ENCODE measurements around the gene GHRH. TPM values are rescaled to one million over a fixed set of nuclear protein-coding genes. Genes with fewer than 3 reads are reported as not detected.
A peak's percentile ranks its signal among the peaks of the same experiment; 100 is the strongest.

Gene GHRH
- total RNA-seq, 2 donors from 2014 or later, result not detected

GRCh38 chr20:37280403-37280802 is 18.8 kb upstream of the GHRH start:
- Mint-ChIP-seq H3K4me3 (no peak overlapping the region), H3K4me1 (ENCODE audit: low read depth in 2 of 2) (peaks cover 0 to 8% of the 10 kb centered on the region in 2 donors), H3K9me3 (no peaks in the 10 kb centered on the region), H3K36me3 (no peaks in the 10 kb centered on the region), H3K27ac (no peak overlapping the region), H3K27me3 (peaks cover 0 to 5% of the 10 kb centered on the region in 2 donors)
- DNase-seq (ENCODE audit: low spot score) (no peak), ATAC-seq (no peak)

- ATAC-seq, result no peak
- Mint-ChIP-seq H3K9me3 (no peaks in the 10 kb centered on the region), H3K36me3 (no peaks in the 10 kb centered on the region), H3K4me1 (ENCODE audit: low read depth in 2 of 2) (peaks cover 0 to 8% of the 10 kb centered on the region in 2 donors), H3K4me3 (no peak overlapping the region), H3K27ac (no peak overlapping the region), H3K27me3 (peaks cover 0 to 4% of the 10 kb centered on the region in 2 donors)
- DNase-seq (ENCODE audit: low spot score), result no peak
Measured at GRCh38 chr20:37279820-37280219, 18.2 kb upstream of the GHRH start.

- no peak for ATAC-seq
- H3K9me3 Mint-ChIP-seq, result no peaks in the 10 kb centered on the region
- H3K27ac Mint-ChIP-seq, result no peak overlapping the region
- H3K36me3 Mint-ChIP-seq, result no peaks in the 10 kb centered on the region
- H3K4me1 Mint-ChIP-seq (ENCODE audit: low read depth in 2 of 2), result peaks cover 0 to 8% of the 10 kb centered on the region in 2 donors
- no peak for DNase-seq (ENCODE audit: low spot score)
- peaks cover 0 to 3% of the 10 kb centered on the region in 2 donors for H3K27me3 Mint-ChIP-seq
- H3K4me3 Mint-ChIP-seq, result no peak overlapping the region
Measured at GRCh38 chr20:37278966-37279590, 17.5 kb upstream of the GHRH start.

GRCh38 chr20:37277253-37277593 is 15.6 kb upstream of the GHRH start:
- Mint-ChIP-seq H3K9me3 (no peaks in the 10 kb centered on the region), H3K27ac (no peak overlapping the region), H3K4me3 (no peak overlapping the region), H3K36me3 (no peaks in the 10 kb centered on the region), H3K4me1 (ENCODE audit: low read depth in 2 of 2) (peaks cover 0 to 8% of the 10 kb centered on the region in 2 donors), H3K27me3 (peaks cover 0 to 3% of the 10 kb centered on the region in 2 donors)
- DNase-seq (ENCODE audit: low spot score) (no peak), ATAC-seq (no peak)

GRCh38 chr20:37276494-37277252 is 15.1 kb upstream of the GHRH start:
- H3K27ac Mint-ChIP-seq, result no peak overlapping the region
- H3K27me3 Mint-ChIP-seq, result peaks cover 0 to 3% of the 10 kb centered on the region in 2 donors
- ATAC-seq (no peak), DNase-seq (ENCODE audit: low spot score) (no peak)
- no peak overlapping the region for H3K4me3 Mint-ChIP-seq
- no peaks in the 10 kb centered on the region for H3K9me3 Mint-ChIP-seq
- H3K4me1 Mint-ChIP-seq (ENCODE audit: low read depth in 2 of 2), result peaks cover 0 to 8% of the 10 kb centered on the region in 2 donors
- no peaks in the 10 kb centered on the region for H3K36me3 Mint-ChIP-seq

- ATAC-seq, result no peak
- no peak for DNase-seq (ENCODE audit: low spot score)
- peaks cover 0 to 3% of the 10 kb centered on the region in 2 donors for H3K27me3 Mint-ChIP-seq
- peaks cover 0 to 8% of the 10 kb centered on the region in 2 donors for H3K4me1 Mint-ChIP-seq (ENCODE audit: low read depth in 2 of 2)
- no peaks in the 10 kb centered on the region for H3K9me3 Mint-ChIP-seq
- no peaks in the 10 kb centered on the region for H3K36me3 Mint-ChIP-seq
- H3K4me3 Mint-ChIP-seq, result no peak overlapping the region
- H3K27ac Mint-ChIP-seq, result no peak overlapping the region
Measured at GRCh38 chr20:37274851-37275524, 13.4 kb upstream of the GHRH start.

GRCh38 chr20:37273988-37274387 is 12.4 kb upstream of the GHRH start:
- H3K9me3 Mint-ChIP-seq, result no peaks in the 10 kb centered on the region
- H3K4me1 Mint-ChIP-seq (ENCODE audit: low read depth in 2 of 2), result peaks cover 0 to 8% of the 10 kb centered on the region in 2 donors
- H3K27me3 Mint-ChIP-seq, result peaks cover 0 to 3% of the 10 kb centered on the region in 2 donors
- H3K36me3 Mint-ChIP-seq, result no peaks in the 10 kb centered on the region
- no peak for ATAC-seq
- H3K27ac Mint-ChIP-seq, result no peak overlapping the region
- no peak for DNase-seq (ENCODE audit: low spot score)
- H3K4me3 Mint-ChIP-seq, result no peak overlapping the region

GRCh38 chr20:37271421-37271768 is 9.8 kb upstream of the GHRH start:
- H3K27me3 Mint-ChIP-seq, result peaks cover 2 to 8% of the 10 kb centered on the region in 2 donors
- no peaks in the 10 kb centered on the region for H3K36me3 Mint-ChIP-seq
- no peak overlapping the region for H3K4me3 Mint-ChIP-seq
- H3K27ac Mint-ChIP-seq, result no peak overlapping the region
- no peaks in the 10 kb centered on the region for H3K9me3 Mint-ChIP-seq
- no peaks in the 10 kb centered on the region for H3K4me1 Mint-ChIP-seq (ENCODE audit: low read depth in 2 of 2)
- ATAC-seq (no peak), DNase-seq (ENCODE audit: low spot score) (no peak)

- H3K4me1 Mint-ChIP-seq (ENCODE audit: low read depth in 2 of 2), result no peaks in the 10 kb centered on the region
- ATAC-seq, result peak in 1 of 2 donors; percentile 50
- H3K4me3 Mint-ChIP-seq, result no peak overlapping the region
- no peak for DNase-seq (ENCODE audit: low spot score)
- no peaks in the 10 kb centered on the region for H3K9me3 Mint-ChIP-seq
- H3K27ac Mint-ChIP-seq, result no peak overlapping the region
- H3K36me3 Mint-ChIP-seq, result no peaks in the 10 kb centered on the region
- peaks cover 2 to 8% of the 10 kb centered on the region in 2 donors for H3K27me3 Mint-ChIP-seq
Measured at GRCh38 chr20:37270576-37271420, 9.2 kb upstream of the GHRH start.

GRCh38 chr20:37267667-37268313 is 6.2 kb upstream of the GHRH start:
- no peak for ATAC-seq
- no peak overlapping the region for H3K4me3 Mint-ChIP-seq
- H3K9me3 Mint-ChIP-seq, result no peaks in the 10 kb centered on the region
- no peak overlapping the region for H3K27ac Mint-ChIP-seq
- DNase-seq (ENCODE audit: low spot score), result no peak
- H3K4me1 Mint-ChIP-seq (ENCODE audit: low read depth in 2 of 2), result no peaks in the 10 kb centered on the region
- no peaks in the 10 kb centered on the region for H3K36me3 Mint-ChIP-seq
- peaks cover 2 to 8% of the 10 kb centered on the region in 2 donors for H3K27me3 Mint-ChIP-seq

GRCh38 chr20:37266940-37267666 is 5.5 kb upstream of the GHRH start:
- no peak overlapping the region for H3K27ac Mint-ChIP-seq
- H3K9me3 Mint-ChIP-seq, result no peaks in the 10 kb centered on the region

GRCh38 chr20:37265152-37265551 is 3.5 kb upstream of the GHRH start:
- Mint-ChIP-seq H3K4me1 (ENCODE audit: low read depth in 2 of 2) (no peaks in the 10 kb centered on the region), H3K36me3 (no peaks in the 10 kb centered on the region), H3K27ac (no peak overlapping the region), H3K4me3 (no peak overlapping the region), H3K27me3 (peaks cover 7 to 15% of the 10 kb centered on the region in 2 donors), H3K9me3 (no peaks in the 10 kb centered on the region)
- ATAC-seq, result peak; percentile 60 to 75
- DNase-seq (ENCODE audit: low spot score), result no peak

More at GRCh38 chr20:37266940-37267666, 5.5 kb upstream of the GHRH start:
- Mint-ChIP-seq H3K4me1 (ENCODE audit: low read depth in 2 of 2) (no peaks in the 10 kb centered on the region), H3K36me3 (no peaks in the 10 kb centered on the region), H3K27me3 (peaks cover 5 to 8% of the 10 kb centered on the region in 2 donors), H3K4me3 (no peak overlapping the region)
- no peak for DNase-seq (ENCODE audit: low spot score)
- no peak for ATAC-seq

GRCh38 chr20:37263686-37264085 is 2.1 kb upstream of the GHRH start:
- no peak overlapping the region for H3K27ac Mint-ChIP-seq
- H3K4me1 Mint-ChIP-seq (ENCODE audit: low read depth in 2 of 2), result no peaks in the 10 kb centered on the region
- H3K9me3 Mint-ChIP-seq, result no peaks in the 10 kb centered on the region
- no peak for ATAC-seq
- no peak overlapping the region for H3K4me3 Mint-ChIP-seq
- DNase-seq (ENCODE audit: low spot score), result no peak
- no peaks in the 10 kb centered on the region for H3K36me3 Mint-ChIP-seq
- peaks cover 7 to 15% of the 10 kb centered on the region in 2 donors for H3K27me3 Mint-ChIP-seq

Data from natural killer cell treated with Interleukin-12 subunit alpha and Interleukin-12 subunit beta and Interleukin-15 and Interleukin-18, amount 100 ng/mL, for 72 hours (primary cell).